ENCODE measurements around the gene ARHGAP29.

- TF ChIP-seq POLR2AphosphoS5 (IDR thresholded peaks at IDR 0.05) (no peak), CTCF (IDR thresholded peaks at IDR 0.05) (no peak), POLR2A (IDR thresholded peaks at IDR 0.05) (no peak), EP300 (IDR thresholded peaks at IDR 0.05) (no peak)
Observed at GRCh38 chr1:94209425-94209824, 28.0 kb downstream of the ARHGAP29 start.

Measured in sigmoid colon (tissue), 4 donors.